Body of pancreas (tissue), 4 donors: ENCODE results near the gene NWD2.

Experiments used
- POLR2A ChIP-seq, 3 donors: fragments of 450-650 bp; IDR thresholded peaks; one replicate each; pipeline ENCODE4 v1.6.1; 2016; ENCODE audit warnings: antibody characterized with exemption in 3 of 3, mild to moderate bottlenecking in 2 of 3
- TF ChIP-seq, protein P1 (sequence below), 7 experiments: fragments of 450-650 bp in 4 of 7; fragments of 200-600 bp in 3 of 7; sonication (generic) in 3 of 7; IDR thresholded peaks; one replicate each; pipeline ENCODE4 v1.5.1; 2016 to 2019; ENCODE audit warnings: antibody characterized with exemption in 7 of 7

DNA sequence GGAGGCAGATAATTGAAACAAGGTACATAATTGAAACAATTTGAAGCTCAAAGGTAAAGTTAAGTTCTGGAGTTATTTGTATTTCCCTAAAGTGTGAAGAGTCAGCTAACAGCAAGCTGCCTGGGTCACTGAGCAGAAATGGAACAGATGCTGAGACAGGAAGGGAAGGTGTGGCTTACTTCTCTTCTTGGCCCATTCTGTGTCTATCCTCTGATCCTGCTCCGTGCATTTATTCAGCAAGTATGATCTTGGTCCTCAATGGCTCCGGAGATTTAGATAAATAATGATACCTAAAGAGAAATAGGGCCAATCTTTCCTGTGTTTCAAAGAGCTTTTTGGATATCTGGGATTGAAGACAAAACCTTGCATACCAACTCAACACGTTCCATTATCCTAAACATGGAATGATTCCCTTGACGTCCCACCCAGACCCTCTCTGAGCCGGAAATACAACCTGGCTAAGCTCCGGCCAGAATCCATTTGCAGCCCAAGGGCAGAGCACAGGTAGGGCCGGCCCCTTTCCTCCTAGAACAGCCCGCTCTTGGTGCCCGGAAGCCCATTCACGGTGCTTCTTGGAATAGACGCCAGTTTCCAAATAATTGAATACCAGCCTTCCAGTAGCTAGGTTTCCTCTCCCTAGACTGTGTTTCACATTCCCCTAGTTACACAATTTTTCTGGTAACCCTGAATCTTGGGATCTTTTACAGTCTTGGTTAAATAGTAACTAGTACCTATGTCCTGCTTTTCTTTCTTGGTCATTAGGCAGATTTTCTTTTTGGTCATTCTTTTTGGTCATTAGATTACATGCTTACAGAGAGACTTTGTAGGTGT is 211.0 kb downstream of the NWD2 start:
- TF ChIP-seq, protein P1, sequence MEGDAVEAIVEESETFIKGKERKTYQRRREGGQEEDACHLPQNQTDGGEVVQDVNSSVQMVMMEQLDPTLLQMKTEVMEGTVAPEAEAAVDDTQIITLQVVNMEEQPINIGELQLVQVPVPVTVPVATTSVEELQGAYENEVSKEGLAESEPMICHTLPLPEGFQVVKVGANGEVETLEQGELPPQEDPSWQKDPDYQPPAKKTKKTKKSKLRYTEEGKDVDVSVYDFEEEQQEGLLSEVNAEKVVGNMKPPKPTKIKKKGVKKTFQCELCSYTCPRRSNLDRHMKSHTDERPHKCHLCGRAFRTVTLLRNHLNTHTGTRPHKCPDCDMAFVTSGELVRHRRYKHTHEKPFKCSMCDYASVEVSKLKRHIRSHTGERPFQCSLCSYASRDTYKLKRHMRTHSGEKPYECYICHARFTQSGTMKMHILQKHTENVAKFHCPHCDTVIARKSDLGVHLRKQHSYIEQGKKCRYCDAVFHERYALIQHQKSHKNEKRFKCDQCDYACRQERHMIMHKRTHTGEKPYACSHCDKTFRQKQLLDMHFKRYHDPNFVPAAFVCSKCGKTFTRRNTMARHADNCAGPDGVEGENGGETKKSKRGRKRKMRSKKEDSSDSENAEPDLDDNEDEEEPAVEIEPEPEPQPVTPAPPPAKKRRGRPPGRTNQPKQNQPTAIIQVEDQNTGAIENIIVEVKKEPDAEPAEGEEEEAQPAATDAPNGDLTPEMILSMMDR (IDR thresholded peaks at IDR 0.05), result no peak
- peak in 2 of 3 donors; percentile 56 to 68 for TF ChIP-seq POLR2A (IDR thresholded peaks at IDR 0.05)
